ENCODE data around the gene LRGUK.
"Not testable (repeated sequence)": the region's sequence is repeated elsewhere in the genome, so short reads cannot be mapped to it uniquely, and the experiment has no call there.

LRGUK gene

DNA sequence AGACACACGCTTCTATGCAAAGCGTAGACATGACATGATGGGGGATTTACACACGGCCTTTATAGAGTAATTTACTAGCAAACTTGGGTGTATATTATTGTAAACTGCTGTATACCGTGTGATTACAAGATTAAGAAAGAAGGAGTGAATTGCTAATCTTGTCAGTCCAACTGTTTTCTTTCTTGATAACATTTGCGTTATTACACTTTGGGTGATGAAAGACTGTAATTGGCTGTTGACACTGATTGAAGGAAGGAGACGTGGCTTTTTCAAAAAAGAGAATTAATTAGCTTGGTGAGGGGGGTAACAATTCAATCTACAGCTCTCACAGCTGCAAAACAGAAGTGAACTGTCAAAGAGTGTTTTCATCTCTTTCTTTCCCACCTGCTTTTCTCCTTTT lies 156.9 kb downstream of the LRGUK start:
- H3K4me3 ChIP-seq (ENCODE audit: low read length), result no peak overlapping the region
- TF ChIP-seq, protein P1, sequence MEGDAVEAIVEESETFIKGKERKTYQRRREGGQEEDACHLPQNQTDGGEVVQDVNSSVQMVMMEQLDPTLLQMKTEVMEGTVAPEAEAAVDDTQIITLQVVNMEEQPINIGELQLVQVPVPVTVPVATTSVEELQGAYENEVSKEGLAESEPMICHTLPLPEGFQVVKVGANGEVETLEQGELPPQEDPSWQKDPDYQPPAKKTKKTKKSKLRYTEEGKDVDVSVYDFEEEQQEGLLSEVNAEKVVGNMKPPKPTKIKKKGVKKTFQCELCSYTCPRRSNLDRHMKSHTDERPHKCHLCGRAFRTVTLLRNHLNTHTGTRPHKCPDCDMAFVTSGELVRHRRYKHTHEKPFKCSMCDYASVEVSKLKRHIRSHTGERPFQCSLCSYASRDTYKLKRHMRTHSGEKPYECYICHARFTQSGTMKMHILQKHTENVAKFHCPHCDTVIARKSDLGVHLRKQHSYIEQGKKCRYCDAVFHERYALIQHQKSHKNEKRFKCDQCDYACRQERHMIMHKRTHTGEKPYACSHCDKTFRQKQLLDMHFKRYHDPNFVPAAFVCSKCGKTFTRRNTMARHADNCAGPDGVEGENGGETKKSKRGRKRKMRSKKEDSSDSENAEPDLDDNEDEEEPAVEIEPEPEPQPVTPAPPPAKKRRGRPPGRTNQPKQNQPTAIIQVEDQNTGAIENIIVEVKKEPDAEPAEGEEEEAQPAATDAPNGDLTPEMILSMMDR (conservative IDR thresholded peaks at IDR 0.05; ENCODE audit: low read length), result no peak
- no peak for DNase-seq (ENCODE audit: low read depth)

DNA sequence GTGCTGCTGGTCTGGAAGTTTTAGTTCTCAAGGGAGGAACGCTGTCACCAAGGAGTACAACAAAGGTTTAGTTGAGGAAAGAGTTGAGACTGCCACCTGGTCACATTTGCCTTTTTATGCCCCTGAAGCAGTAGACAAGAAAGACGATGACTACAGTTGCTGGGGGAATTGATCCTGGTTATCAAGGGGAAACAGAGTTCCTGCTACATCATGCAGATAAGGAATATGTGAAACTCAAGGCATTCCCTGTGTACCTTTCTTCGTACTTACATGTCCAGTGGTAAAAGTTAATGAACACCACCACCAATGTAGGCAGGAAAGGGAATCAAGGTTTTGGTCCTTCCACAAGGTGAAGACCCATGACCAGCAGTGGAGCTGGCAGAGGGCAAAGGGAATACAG lies 157.8 kb downstream of the LRGUK start:
- TF ChIP-seq, protein P1 (conservative IDR thresholded peaks at IDR 0.05; ENCODE audit: low read length), result no peak
- no peak overlapping the region for H3K4me3 ChIP-seq (ENCODE audit: low read length)
- DNase-seq (ENCODE audit: low read depth), result no peak

DNA sequence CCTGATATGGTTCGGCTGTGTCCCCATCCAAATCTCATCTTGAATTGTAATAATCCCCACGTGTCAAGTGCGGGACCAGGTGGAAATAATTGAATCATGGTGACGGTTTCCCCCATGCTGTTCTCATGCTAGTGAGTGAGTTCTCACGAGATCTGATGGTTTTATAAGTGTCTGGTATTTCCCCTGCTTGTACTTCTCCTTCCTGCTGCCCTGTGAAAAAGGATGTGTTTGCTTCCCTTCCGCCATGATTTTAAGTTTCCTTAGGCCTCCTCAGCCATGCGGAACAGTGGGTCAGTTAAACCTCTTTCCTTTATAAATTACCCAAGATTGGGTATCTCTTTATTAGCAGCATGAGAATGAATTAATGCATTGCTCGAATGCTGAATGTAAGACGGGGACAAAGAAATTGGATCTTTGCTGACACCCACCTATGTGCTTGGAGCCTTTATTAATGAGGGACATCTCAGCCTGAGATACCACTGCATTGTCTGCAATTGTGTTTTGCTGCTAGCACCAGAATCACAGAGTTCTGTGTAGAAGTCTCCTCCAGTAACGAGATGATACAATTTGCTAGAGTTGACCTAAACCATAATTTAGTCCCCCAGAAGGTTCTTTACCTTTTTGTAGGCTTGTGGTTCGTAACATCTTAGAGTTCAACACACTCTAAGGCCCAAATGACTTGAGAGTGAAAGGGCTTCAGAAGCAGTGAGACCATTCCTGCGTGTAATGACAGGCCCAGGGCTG lies 160.9 kb downstream of the LRGUK start:
- no peak for DNase-seq (ENCODE audit: low read depth)
- H3K4me3 ChIP-seq (ENCODE audit: low read length), result no peak overlapping the region
- TF ChIP-seq, protein P1 (conservative IDR thresholded peaks at IDR 0.05; ENCODE audit: low read length), result no peak

DNA sequence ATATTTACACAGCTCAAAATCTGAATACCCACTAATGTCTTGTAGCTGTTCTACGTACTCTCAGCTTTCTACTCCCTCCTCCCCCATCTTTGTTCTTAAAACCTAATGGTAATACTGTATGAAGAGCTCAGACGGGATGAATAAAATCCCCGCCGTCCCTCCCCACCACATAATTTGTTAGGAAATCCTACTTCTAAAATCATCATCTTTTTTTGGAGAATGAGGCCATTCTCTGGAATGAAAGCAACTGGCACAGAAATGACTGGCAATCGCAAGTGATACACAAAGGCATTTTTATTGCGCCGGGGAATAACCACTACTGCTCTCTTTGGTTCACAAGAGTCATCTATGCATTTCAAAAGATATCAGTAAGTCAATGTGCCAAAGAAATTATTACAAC lies 162.3 kb downstream of the LRGUK start:
- TF ChIP-seq, protein P1 (conservative IDR thresholded peaks at IDR 0.05; ENCODE audit: low read length), result no peak
- peak overlapping the region; percentile 11 for H3K4me3 ChIP-seq (ENCODE audit: low read length)
- DNase-seq (ENCODE audit: low read depth), result peak; percentile 71

DNA sequence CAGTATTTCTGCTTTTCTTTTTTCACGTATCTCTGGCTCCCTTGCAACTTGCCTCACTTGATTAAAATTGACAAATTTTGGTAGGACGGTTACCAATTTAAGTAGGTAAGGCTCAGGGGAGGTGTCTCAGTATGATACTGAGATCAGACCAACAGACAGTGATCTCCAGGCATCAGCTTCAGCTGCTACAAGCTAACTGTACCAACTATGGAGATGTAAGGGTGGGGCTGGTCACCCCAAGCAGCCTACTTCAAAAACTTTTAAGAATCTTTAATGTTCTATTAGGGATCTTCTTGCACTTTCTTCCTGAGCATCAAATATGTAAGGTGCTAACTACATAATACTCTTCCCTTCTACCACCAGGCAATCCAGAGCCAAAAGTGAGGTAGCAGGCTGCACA lies 162.7 kb downstream of the LRGUK start:
- no peak overlapping the region for H3K4me3 ChIP-seq (ENCODE audit: low read length)
- no peak for DNase-seq (ENCODE audit: low read depth)
- TF ChIP-seq, protein P1 (conservative IDR thresholded peaks at IDR 0.05; ENCODE audit: low read length), result no peak

DNA sequence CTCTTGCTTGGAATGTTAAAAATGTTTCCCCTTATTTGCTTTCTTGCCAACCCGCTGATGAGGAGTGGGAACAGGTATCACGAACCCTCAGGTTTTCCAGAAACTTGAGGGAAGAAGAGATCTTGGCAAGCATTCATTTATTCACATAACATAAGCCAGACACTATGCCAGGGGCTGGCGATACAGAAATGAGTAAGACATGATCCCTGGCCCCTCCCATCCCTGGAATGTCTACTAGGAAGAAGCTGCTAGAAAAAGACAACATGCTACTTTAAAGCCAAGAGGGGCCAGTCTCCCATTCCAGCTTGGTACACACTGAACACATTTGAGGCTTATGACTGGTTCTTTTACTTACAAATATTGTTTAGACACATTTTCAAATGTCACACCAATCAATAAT lies 163.1 kb downstream of the LRGUK start:
- no peak overlapping the region for H3K4me3 ChIP-seq (ENCODE audit: low read length)
- peak; percentile 48 for DNase-seq (ENCODE audit: low read depth)
- TF ChIP-seq, protein P1 (conservative IDR thresholded peaks at IDR 0.05; ENCODE audit: low read length), result no peak

DNA sequence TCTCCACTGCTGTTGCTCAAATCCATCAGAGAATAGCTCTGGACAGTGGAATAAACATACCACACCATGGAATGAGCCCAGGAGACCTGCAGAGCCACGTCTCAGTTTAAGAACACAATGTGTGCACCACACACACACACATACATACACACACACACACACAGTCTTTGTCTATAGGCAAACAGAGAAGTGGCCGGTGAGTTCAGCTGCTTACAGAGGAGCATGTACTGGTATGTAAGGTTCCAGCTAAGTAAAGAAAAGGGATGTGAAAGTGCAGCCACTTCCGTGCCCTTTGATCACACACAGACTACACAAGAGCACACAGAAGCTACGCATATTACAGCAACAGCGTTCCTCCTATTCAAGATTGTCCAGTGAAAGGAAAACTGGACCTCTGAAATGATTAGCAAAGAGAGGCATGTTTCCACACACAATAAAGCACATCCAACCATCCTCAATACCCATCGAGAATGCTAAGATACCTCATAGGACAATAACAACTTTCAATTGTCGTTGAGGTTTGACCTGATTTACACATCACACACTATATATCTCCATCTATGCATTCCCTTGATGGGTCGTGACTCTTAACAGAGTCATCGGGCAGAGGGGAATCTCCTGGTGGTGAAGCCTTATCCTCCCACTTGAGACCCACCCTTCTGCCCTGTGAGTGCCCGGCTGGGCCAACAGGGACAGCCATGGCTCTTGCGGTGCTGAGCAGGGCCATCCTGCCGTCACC lies 166.0 kb downstream of the LRGUK start:
- H3K4me3 ChIP-seq (ENCODE audit: low read length), result no peak overlapping the region
- TF ChIP-seq, protein P1 (conservative IDR thresholded peaks at IDR 0.05; ENCODE audit: low read length), result no peak
- DNase-seq (ENCODE audit: low read depth), result no peak

DNA sequence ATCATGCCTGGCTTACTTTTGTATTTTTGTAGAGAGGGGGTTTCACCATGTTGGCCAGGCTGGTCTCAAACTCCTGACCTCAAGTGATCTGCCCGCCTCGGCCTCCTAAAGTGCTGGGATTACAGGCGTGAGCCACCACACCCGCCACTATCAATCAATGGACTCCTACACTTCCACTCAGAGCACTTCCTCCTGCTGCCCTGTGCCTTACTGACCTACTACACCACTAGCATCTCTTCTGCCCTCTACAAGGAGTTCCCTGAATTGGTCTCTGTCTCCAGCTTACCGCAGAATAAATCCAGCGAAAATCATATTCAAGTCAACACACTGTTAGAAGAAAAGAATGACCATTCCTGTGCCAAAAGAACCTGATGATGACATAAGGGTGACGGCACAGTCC lies 168.8 kb downstream of the LRGUK start:
- not testable (repeated sequence) for DNase-seq (ENCODE audit: low read depth); H3K4me3 ChIP-seq (ENCODE audit: low read length)

All from AG10803 (cell line).